Measurements from ENCODE around the gene LRIG1. TPM values are rescaled to one million over a fixed set of nuclear protein-coding genes. Genes with fewer than 3 reads are reported as not detected.

The LRIG1 gene
- total and polyA plus RNA-seq, 7 donors, result 4.2 to 226 (median 150) TPM

DNA sequence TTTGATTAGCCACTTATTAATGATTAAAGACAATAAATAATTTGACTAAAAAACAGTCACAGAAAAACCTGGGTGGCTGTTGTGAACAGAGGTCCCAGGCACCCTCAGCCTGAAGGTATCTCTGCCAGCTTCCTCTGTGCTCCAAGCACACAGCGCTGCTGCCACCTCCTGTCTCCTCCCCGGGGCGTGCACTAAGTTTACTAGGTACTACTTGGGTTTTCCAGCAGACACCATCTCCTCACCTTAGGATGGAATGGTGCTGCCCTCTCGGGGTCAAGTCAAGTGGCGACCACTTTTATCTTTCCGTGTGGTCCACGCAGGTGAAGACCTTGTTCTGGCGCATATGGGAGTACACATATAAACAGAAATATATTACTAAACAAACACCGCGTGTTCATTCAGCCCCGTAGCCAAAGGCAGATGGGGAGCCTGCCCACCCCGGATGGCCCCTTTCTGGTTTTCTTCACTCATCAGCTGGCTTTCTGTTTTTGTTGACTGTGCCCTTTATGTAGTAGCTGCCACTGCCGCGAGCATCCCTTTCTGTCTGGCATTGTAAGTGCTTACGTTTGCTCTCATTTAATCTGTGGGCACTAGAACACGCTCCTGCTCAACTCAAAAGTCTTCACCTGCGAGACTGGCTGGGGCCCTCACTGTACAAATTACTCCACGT lies 128.0 kb downstream of the LRIG1 start:
- Histone ChIP-seq H3K27me3 (no peaks in the 10 kb centered on the region), H3K4me1 (peaks cover 0 to 24% (median 18%) of the 10 kb centered on the region in 4 donors), H3K4me3 (no peak overlapping the region), H3K27ac (peak overlapping the region in 3 of 4 donors; percentile 40 to 54 (median 52)), H3K36me3 (peaks cover 0 to 38% (median 7%) of the 10 kb centered on the region in 4 donors), H3K9me3 (no peaks in the 10 kb centered on the region)
- 45 to 77% methylated on average over 18 of the region's 18 CpGs for WGBS, 2 donors
- no peak for DNase-seq
- intact Hi-C loops (cut with DNase I), result loop anchor here (2.0 kb wide), 1 partner anchor 94 kb away; no protein-coding TSS in a partner anchor
- TF ChIP-seq POLR2A (IDR thresholded peaks at IDR 0.05), result no peak
- TF ChIP-seq, protein P1, sequence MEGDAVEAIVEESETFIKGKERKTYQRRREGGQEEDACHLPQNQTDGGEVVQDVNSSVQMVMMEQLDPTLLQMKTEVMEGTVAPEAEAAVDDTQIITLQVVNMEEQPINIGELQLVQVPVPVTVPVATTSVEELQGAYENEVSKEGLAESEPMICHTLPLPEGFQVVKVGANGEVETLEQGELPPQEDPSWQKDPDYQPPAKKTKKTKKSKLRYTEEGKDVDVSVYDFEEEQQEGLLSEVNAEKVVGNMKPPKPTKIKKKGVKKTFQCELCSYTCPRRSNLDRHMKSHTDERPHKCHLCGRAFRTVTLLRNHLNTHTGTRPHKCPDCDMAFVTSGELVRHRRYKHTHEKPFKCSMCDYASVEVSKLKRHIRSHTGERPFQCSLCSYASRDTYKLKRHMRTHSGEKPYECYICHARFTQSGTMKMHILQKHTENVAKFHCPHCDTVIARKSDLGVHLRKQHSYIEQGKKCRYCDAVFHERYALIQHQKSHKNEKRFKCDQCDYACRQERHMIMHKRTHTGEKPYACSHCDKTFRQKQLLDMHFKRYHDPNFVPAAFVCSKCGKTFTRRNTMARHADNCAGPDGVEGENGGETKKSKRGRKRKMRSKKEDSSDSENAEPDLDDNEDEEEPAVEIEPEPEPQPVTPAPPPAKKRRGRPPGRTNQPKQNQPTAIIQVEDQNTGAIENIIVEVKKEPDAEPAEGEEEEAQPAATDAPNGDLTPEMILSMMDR (IDR thresholded peaks at IDR 0.05), result peak in 3 of 4 experiments; percentile 17 to 40 (median 40)
- TF ChIP-seq POLR2AphosphoS5 (IDR thresholded peaks at IDR 0.05), result no peak
- TF ChIP-seq EP300 (IDR thresholded peaks at IDR 0.05), result no peak

DNA sequence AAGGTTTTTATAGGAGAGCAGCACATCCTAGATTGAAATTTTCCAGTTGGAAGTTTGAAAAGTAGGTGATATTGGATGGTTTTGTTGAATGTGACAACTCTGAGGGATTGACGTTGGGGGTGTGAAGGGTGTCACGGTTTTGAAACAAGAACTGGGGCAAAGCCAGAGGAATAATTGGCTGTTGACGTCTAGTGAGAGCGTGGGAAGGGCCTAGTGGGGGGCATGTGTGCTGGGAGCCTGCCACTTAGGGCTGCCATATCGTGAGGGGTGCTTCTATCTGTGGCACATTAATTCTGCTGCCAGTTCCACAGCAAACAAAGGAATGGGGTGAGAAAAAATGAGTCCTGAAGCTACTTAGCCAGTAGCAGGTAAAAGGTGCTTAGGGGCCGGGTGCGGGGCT lies 129.4 kb downstream of the LRIG1 start:
- Histone ChIP-seq H3K4me3 (no peak overlapping the region), H3K36me3 (peaks cover 0 to 24% (median 0%) of the 10 kb centered on the region in 4 donors), H3K9me3 (no peaks in the 10 kb centered on the region), H3K27me3 (no peaks in the 10 kb centered on the region), H3K27ac (no peak overlapping the region), H3K4me1 (peaks cover 0 to 10% (median 4%) of the 10 kb centered on the region in 4 donors)
- intact Hi-C loops (cut with DNase I), result no loop called here
- DNase-seq, result no peak
- no peak for TF ChIP-seq POLR2A (IDR thresholded peaks at IDR 0.05)
- TF ChIP-seq, protein P1 (IDR thresholded peaks at IDR 0.05), result no peak
- TF ChIP-seq POLR2AphosphoS5 (IDR thresholded peaks at IDR 0.05), result no peak
- TF ChIP-seq EP300 (IDR thresholded peaks at IDR 0.05), result no peak
- WGBS, 2 donors, result 88 to 94% methylated on average over 7 of the region's 7 CpGs

DNA sequence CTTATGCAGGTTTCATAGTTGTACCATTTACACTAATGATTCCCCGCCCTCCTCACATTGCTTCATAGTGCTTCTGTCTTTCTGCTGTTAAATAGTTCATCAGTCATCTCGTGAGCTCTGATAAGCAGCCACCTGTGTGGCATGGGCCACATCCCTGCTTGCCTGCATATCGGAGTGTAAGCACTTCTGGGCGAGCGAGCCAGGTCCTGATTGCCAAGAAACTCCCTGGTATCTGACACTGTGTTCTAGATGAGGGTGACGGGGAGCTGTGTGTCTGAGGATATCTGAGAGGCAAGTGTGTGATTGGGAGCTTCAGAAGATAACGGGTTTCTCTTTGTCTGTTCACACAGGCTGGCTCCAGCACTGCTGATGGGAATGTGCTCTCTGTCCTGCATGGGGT lies 130.6 kb downstream of the LRIG1 start:
- H3K4me3 ChIP-seq, result no peak overlapping the region
- no peak for DNase-seq
- H3K36me3 ChIP-seq, result peaks cover 0 to 14% (median 0%) of the 10 kb centered on the region in 4 donors
- intact Hi-C loops (cut with DNase I), result no loop called here
- H3K27me3 ChIP-seq, result no peaks in the 10 kb centered on the region
- WGBS, 2 donors, result 84 to 88% methylated on average over 7 of the region's 7 CpGs
- TF ChIP-seq EP300 (IDR thresholded peaks at IDR 0.05), result no peak
- TF ChIP-seq, protein P1 (IDR thresholded peaks at IDR 0.05), result no peak
- TF ChIP-seq POLR2AphosphoS5 (IDR thresholded peaks at IDR 0.05), result no peak
- TF ChIP-seq POLR2A (IDR thresholded peaks at IDR 0.05), result no peak
- H3K9me3 ChIP-seq, result no peaks in the 10 kb centered on the region
- H3K4me1 ChIP-seq, result peaks cover 0 to 9% (median 3%) of the 10 kb centered on the region in 4 donors
- H3K27ac ChIP-seq, result no peak overlapping the region

DNA sequence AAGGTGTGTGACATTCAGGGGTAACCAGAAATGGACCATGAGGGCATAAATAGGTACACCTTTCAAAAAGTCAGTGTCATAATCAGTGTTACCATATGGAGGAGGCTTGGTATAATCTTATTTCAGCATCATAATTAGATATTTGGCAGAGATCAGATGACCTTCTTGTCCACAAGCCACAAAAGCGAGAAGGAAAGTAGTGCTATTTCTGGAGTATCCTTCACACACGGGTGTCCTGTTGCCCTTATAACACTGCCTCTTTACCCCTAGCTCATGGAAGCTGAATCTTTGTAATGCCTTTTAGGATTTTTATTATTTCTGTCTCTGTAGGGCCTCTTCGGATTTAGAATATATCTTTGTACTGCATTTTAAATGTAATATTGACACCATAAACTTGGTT lies 132.8 kb downstream of the LRIG1 start:
- WGBS, 2 donors, result 85 to 89% methylated on average over 3 of the region's 3 CpGs
- Histone ChIP-seq H3K27ac (no peak overlapping the region), H3K27me3 (no peaks in the 10 kb centered on the region), H3K9me3 (no peaks in the 10 kb centered on the region), H3K4me3 (no peak overlapping the region), H3K4me1 (peaks cover 0 to 8% (median 4%) of the 10 kb centered on the region in 4 donors), H3K36me3 (no peaks in the 10 kb centered on the region)
- TF ChIP-seq EP300 (IDR thresholded peaks at IDR 0.05) (no peak), POLR2AphosphoS5 (IDR thresholded peaks at IDR 0.05) (no peak), POLR2A (IDR thresholded peaks at IDR 0.05) (no peak)
- intact Hi-C loops (cut with DNase I), result no loop called here
- no peak for DNase-seq

DNA sequence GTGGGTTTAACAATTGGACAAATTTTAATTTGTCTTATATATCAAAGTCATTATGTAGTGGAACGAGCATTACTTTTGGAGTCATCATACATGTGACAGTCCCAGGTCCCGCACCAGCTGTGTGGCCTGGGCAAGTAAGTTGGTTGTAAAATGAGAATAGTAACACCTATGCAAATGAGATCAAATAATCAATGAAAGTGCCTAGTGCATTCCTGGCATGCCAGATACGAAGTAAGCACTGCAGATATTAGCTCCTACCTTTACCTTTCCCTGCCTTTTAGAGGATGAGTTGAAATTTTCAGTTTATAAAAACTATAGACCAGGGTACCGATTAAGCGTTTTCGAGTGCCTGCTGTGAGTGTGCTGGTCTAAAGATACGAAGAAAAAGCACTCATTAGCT lies 134.1 kb downstream of the LRIG1 start:
- Histone ChIP-seq H3K27me3 (no peaks in the 10 kb centered on the region), H3K36me3 (no peaks in the 10 kb centered on the region), H3K4me3 (no peak overlapping the region), H3K4me1 (peaks cover 0 to 13% (median 5%) of the 10 kb centered on the region in 4 donors), H3K9me3 (no peaks in the 10 kb centered on the region), H3K27ac (no peak overlapping the region)
- TF ChIP-seq, protein P1 (IDR thresholded peaks at IDR 0.05), result no peak
- TF ChIP-seq POLR2AphosphoS5 (IDR thresholded peaks at IDR 0.05) (no peak), POLR2A (IDR thresholded peaks at IDR 0.05) (no peak), EP300 (IDR thresholded peaks at IDR 0.05) (no peak)
- no peak for DNase-seq
- intact Hi-C loops (cut with DNase I), result no loop called here
- 95 to 98% methylated on average over 7 of the region's 7 CpGs for WGBS, 2 donors

All from sigmoid colon (tissue), 7 donors.